CD4-positive, alpha-beta T cell treated with Interleukin-15 for 1 hour (primary cell): ENCODE measurements around the gene PRODH.
A peak's percentile ranks its signal among the peaks of the same experiment; 100 is the strongest.
"Not testable (repeated sequence)": the region's sequence is repeated elsewhere in the genome, so short reads cannot be mapped to it uniquely, and the experiment has no call there.

Experiments used
- DNase-seq: peaks from one replicate; pipeline ENCODE4 v3.0.0-alpha.2; 2020

Gene PRODH

GRCh38 chr22:18954303-18954989, 18.4 kb upstream of the PRODH start:
- DNase-seq, result peak; percentile 45

- not testable (repeated sequence) for DNase-seq
Measured at GRCh38 chr22:18953128-18953527, 17.0 kb upstream of the PRODH start.

- no peak for DNase-seq
Measured at GRCh38 chr22:18952022-18952421, 15.9 kb upstream of the PRODH start.

- no peak for DNase-seq
Measured at GRCh38 chr22:18950141-18950540, 14.0 kb upstream of the PRODH start.

GRCh38 chr22:18947905-18948304, 11.8 kb upstream of the PRODH start:
- DNase-seq, result no peak

GRCh38 chr22:18947105-18947504, 11.0 kb upstream of the PRODH start:
- DNase-seq, result not testable (repeated sequence)

GRCh38 chr22:18938691-18939090, 2.6 kb upstream of the PRODH start:
- DNase-seq, result not testable (repeated sequence)

GRCh38 chr22:18934688-18935087, 1.4 kb downstream of the PRODH start:
- DNase-seq, result not testable (repeated sequence)

GRCh38 chr22:18933914-18934313, 2.2 kb downstream of the PRODH start:
- DNase-seq, result no peak

- no peak for DNase-seq
Measured at GRCh38 chr22:18931905-18932652, 4.0 kb downstream of the PRODH start.

GRCh38 chr22:18929459-18929858, 6.6 kb downstream of the PRODH start:
- no peak for DNase-seq

GRCh38 chr22:18927573-18927972, 8.5 kb downstream of the PRODH start:
- no peak for DNase-seq

GRCh38 chr22:18927020-18927419, 9.1 kb downstream of the PRODH start:
- no peak for DNase-seq

- DNase-seq, result no peak
Measured at GRCh38 chr22:18925368-18926064, 10.6 kb downstream of the PRODH start.

GRCh38 chr22:18920257-18920902, 15.7 kb downstream of the PRODH start:
- DNase-seq, result not testable (repeated sequence)

- DNase-seq, result not testable (repeated sequence)
Measured at GRCh38 chr22:18917818-18918217, 18.3 kb downstream of the PRODH start.

GRCh38 chr22:18915550-18915949, 20.5 kb downstream of the PRODH start:
- not testable (repeated sequence) for DNase-seq

- DNase-seq, result not testable (repeated sequence)
Measured at GRCh38 chr22:18914558-18914957, 21.5 kb downstream of the PRODH start.

GRCh38 chr22:18912264-18912946, 23.7 kb downstream of the PRODH start:
- DNase-seq, result not testable (repeated sequence)

- DNase-seq, result not testable (repeated sequence)
Measured at GRCh38 chr22:18911535-18911934, 24.6 kb downstream of the PRODH start.

GRCh38 chr22:18909556-18909955, 26.5 kb downstream of the PRODH start:
- DNase-seq, result no peak

GRCh38 chr22:18906896-18907295, 29.2 kb downstream of the PRODH start:
- DNase-seq, result peak; percentile 10

GRCh38 chr22:18906410-18906745, 29.7 kb downstream of the PRODH start:
- DNase-seq, result not testable (repeated sequence)
